HS-5 (cell line): ENCODE results near the gene HBZ.
"Not testable (repeated sequence)": the region's sequence is repeated elsewhere in the genome, so short reads cannot be mapped to it uniquely, and the experiment has no call there.

ENCODE experiments used
- DNase-seq: peaks from one replicate; pipeline ENCODE4 v3.0.0-alpha.2; 2012; ENCODE audit warnings: low read depth

HBZ gene

DNA sequence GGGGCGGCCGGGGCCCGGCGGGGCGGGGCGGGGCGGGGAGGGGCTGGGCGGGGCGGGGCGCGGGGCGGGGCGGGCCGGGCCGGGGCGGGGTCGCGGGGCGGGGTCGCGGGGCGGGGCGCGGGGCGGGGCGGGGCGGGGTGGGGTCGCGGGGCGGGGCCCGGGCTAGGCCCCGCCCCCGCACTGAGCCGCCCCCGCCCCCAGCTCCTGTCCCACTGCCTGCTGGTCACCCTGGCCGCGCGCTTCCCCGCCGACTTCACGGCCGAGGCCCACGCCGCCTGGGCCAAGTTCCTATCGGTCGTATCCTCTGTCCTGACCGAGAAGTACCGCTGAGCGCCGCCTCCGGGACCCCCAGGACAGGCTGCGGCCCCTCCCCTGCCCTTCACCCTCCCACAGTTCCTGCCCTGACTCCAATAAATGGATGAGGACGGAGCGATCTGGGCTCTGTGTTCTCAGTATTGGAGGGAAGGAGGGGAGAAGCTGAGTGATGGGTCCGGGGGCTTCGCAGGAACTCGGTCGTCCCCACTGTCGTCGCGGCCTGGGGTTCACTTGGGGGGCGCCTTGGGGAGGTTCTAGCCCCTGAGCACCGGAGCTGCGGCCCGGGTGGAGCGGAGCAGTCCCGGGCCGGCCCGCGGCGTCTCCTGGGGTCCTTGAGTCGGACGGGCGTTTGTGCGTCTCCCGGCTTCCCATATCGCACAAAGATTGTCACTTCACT is 12.5 kb downstream of the HBZ start:
- DNase-seq: no peak

DNA sequence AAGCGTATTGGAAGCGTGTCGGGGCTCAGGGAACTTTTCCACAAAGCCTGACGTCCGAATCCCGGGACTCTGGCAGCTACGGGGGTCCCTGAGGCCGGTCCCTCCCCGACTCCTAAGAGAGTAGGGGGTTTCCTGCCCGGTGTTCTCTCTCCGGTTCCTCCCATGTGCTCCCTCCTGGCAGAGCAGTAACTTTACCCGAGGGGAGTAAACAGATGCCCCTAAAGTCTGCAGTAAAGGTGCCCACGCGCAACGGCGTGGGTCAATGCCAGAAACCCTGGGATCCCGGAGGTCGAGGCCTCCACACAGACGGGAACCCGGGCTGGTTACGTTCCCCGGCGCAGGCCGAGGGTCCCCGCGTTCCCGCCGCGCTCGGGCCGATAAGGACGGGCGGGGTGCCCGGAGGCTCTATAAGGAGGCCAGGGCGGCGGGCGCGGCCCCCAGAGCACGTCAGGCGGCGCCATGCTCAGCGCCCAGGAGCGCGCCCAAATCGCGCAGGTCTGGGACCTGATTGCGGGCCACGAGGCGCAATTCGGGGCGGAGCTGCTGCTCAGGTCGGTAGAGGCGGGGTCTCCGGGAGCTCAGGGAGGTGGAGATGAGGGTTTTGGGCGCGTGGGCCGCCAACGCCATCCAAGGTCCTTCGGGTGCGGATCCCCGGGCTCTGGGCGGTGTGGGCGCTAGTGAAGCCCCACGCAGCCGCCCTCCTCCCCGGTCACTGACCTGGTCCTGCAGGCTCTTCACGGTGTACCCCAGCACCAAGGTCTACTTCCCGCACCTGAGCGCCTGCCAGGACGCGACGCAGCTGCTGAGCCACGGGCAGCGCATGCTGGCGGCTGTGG is 13.3 kb downstream of the HBZ start, which contains the start of gene HBM:
Gene HBM, plus strand, starts transcription at position 440 of the 836 bp plus-strand sequence. Its CDS starts 20 bp downstream, at position 460.
- no peak for DNase-seq

DNA sequence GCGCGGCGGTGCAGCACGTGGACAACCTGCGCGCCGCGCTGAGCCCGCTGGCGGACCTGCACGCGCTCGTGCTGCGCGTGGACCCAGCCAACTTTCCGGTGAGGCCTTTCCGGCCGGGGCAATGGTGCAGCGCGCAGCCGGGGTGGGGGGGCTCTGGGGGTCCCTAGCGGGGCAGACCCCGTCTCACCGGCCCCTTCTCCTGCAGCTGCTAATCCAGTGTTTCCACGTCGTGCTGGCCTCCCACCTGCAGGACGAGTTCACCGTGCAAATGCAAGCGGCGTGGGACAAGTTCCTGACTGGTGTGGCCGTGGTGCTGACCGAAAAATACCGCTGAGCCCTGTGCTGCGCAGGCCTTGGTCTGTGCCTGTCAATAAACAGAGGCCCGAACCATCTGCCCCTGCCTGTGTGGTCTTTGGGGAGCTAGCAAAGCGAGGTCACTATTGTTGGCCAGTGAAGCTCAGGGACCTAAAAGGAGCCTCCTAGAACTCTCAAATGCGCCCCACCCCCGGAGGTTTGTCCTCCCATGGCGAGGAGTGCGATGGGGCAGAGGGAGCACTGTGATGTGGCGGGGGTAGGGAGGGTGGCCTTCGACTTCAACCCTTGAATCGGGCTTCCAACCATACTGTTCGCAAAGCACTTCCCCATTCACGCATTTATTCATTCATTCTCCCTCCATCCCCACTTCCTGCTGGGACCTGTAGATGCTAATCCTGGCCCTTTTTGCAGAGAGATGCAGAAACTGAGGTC is 14.1 kb downstream of the HBZ start:
- no peak for DNase-seq

DNA sequence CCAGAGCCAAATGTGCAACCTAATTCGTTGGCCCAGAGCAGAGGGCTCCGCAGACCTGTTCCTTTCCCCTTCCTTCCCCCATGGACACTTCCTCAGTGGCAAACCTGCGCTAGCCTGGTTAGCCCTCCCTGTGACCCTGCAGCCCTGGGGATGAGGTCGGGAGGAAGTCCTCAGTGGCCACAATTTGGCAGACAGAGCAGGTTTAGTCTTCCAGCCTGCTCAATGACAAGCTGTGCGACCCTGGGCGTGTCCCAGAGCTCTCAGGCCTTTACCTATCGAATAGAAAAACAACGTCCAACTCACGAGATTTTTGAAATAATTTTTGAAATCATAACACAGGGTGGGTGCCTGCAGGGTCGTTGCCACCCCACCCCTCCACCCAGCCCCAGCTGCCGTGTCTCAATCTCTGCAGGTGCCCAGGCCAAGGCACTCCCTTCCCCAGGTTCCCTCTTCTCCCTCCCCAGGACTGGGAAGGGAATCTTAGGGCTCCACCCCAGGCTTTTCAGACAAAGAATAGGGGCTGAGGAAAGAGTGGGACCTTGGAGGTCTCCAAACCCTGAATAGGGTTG is 14.8 kb downstream of the HBZ start:
- no peak for DNase-seq

DNA sequence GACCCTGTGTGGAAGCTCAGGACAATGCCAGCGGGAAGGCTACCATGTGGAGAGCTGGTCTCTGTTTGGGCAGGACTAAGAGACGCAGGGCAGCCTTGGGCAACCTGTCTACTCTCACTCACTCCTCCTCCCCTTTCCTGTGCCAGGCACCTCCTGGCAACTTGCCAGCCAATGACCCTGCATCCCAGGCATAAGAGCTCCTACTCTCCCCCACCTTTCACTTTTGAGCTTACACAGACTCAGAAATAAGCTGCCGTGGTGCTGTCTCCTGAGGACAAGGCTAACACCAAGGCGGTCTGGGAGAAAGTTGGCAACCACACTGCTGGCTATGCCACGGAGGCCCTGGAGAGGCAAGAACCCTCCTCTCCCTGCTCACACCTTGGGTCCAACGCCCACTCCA is 16.0 kb downstream of the HBZ start:
- no peak for DNase-seq

DNA sequence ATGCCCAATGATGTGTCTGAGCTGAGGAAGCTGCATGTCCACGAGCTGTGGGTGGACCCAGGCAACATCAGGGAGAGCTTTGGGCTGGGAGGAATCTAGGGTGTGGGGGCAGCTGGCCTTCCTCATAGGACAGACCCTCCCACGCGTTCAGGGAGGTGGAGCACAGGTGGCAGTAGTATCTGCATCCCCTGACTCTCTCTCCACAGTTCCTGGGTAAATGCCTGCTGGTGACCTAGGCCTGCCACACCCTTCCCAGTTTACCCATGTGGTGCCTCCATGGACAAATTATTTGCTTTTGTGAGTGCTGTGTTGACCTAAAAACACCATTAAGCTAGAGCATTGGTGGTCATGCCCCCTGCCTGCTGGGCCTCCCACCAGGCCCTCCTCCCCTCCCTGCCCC is 16.6 kb downstream of the HBZ start:
- no peak for DNase-seq

DNA sequence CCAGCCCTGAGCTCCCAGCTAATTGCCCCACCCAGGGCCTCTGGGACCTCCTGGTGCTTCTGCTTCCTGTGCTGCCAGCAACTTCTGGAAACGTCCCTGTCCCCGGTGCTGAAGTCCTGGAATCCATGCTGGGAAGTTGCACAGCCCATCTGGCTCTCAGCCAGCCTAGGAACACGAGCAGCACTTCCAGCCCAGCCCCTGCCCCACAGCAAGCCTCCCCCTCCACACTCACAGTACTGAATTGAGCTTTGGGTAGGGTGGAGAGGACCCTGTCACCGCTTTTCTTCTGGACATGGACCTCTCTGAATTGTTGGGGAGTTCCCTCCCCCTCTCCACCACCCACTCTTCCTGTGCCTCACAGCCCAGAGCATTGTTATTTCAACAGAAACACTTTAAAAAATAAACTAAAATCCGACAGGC is 17.7 kb downstream of the HBZ start:
- not testable (repeated sequence) for DNase-seq

DNA sequence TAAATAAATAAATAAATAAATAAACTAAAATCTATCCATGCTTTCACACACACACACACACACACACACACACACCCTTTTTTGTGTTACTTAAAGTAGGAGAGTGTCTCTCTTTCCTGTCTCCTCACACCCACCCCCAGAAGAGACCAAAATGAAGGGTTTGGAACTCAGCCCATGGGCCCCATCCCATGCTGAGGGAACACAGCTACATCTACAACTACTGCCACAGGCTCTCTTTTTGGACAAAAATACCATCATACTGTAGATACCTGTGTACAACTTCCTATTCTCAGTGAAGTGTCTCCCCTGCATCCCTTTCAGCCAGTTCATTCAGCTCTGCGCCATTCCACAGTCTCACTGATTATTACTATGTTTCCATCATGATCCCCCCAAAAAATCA is 18.3 kb downstream of the HBZ start:
- DNase-seq: no peak

DNA sequence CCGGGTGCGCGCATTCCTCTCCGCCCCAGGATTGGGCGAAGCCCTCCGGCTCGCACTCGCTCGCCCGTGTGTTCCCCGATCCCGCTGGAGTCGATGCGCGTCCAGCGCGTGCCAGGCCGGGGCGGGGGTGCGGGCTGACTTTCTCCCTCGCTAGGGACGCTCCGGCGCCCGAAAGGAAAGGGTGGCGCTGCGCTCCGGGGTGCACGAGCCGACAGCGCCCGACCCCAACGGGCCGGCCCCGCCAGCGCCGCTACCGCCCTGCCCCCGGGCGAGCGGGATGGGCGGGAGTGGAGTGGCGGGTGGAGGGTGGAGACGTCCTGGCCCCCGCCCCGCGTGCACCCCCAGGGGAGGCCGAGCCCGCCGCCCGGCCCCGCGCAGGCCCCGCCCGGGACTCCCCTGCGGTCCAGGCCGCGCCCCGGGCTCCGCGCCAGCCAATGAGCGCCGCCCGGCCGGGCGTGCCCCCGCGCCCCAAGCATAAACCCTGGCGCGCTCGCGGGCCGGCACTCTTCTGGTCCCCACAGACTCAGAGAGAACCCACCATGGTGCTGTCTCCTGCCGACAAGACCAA is 20.0 kb downstream of the HBZ start, which contains the start of gene HBA2:
Gene HBA2, plus strand, starts transcription at position 503 of the 568 bp plus-strand sequence. Its CDS starts 37 bp downstream, at position 540.
- DNase-seq: not testable (repeated sequence)

DNA sequence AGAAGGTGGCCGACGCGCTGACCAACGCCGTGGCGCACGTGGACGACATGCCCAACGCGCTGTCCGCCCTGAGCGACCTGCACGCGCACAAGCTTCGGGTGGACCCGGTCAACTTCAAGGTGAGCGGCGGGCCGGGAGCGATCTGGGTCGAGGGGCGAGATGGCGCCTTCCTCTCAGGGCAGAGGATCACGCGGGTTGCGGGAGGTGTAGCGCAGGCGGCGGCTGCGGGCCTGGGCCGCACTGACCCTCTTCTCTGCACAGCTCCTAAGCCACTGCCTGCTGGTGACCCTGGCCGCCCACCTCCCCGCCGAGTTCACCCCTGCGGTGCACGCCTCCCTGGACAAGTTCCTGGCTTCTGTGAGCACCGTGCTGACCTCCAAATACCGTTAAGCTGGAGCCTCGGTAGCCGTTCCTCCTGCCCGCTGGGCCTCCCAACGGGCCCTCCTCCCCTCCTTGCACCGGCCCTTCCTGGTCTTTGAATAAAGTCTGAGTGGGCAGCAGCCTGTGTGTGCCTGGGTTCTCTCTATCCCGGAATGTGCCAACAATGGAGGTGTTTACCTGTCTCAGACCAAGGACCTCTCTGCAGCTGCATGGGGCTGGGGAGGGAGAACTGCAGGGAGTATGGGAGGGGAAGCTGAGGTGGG is 20.9 kb downstream of the HBZ start:
- DNase-seq: not testable (repeated sequence)

DNA sequence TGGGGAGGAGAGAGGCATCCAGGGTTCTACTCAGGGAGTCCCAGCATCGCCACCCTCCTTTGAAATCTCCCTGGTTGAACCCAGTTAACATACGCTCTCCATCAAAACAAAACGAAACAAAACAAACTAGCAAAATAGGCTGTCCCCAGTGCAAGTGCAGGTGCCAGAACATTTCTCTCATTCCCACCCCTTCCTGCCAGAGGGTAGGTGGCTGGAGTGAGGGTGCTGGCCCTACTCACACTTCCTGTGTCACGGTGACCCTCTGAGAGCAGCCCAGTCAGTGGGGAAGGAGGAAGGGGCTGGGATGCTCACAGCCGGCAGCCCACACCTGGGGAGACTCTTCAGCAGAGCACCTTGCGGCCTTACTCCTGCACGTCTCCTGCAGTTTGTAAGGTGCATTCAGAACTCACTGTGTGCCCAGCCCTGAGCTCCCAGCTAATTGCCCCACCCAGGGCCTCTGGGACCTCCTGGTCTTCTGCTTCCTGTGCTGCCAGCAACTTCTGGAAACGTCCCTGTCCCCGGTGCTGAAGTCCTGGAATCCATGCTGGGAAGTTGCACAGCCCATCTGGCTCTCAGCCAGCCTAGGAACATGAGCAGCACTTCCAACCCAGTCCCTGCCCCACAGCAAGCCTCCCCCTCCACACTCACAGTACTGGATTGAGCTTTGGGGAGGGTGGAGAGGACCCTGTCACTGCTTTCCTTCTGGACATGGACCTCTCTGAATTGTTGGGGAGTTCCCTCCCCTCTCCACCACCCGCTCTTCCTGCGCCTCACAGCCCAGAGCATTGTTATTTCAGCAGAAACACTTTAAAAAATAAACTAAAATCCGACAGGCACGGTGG is 21.7 kb downstream of the HBZ start:
- not testable (repeated sequence) for DNase-seq

DNA sequence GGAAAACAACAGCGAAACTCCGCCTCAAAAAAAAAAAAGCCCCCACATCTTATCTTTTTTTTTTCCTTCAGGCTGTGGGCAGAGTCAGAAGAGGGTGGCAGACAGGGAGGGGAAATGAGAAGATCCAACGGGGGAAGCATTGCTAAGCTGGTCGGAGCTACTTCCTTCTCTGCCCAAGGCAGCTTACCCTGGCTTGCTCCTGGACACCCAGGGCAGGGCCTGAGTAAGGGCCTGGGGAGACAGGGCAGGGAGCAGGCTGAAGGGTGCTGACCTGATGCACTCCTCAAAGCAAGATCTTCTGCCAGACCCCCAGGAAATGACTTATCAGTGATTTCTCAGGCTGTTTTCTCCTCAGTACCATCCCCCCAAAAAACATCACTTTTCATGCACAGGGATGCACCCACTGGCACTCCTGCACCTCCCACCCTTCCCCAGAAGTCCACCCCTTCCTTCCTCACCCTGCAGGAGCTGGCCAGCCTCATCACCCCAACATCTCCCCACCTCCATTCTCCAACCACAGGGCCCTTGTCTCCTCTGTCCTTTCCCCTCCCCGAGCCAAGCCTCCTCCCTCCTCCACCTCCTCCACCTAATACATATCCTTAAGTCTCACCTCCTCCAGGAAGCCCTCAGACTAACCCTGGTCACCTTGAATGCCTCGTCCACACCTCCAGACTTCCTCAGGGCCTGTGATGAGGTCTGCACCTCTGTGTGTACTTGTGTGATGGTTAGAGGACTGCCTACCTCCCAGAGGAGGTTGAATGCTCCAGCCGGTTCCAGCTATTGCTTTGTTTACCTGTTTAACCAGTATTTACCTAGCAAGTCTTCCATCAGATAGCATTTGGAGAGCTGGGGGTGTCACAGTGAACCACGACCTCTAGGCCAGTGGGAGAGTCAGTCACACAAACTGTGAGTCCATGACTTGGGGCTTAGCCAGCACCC is 22.8 kb downstream of the HBZ start:
- DNase-seq: no peak

DNA sequence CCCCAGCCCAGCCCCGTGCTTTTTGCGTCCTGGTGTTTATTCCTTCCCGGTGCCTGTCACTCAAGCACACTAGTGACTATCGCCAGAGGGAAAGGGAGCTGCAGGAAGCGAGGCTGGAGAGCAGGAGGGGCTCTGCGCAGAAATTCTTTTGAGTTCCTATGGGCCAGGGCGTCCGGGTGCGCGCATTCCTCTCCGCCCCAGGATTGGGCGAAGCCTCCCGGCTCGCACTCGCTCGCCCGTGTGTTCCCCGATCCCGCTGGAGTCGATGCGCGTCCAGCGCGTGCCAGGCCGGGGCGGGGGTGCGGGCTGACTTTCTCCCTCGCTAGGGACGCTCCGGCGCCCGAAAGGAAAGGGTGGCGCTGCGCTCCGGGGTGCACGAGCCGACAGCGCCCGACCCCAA is 23.6 kb downstream of the HBZ start:
- not testable (repeated sequence) for DNase-seq

DNA sequence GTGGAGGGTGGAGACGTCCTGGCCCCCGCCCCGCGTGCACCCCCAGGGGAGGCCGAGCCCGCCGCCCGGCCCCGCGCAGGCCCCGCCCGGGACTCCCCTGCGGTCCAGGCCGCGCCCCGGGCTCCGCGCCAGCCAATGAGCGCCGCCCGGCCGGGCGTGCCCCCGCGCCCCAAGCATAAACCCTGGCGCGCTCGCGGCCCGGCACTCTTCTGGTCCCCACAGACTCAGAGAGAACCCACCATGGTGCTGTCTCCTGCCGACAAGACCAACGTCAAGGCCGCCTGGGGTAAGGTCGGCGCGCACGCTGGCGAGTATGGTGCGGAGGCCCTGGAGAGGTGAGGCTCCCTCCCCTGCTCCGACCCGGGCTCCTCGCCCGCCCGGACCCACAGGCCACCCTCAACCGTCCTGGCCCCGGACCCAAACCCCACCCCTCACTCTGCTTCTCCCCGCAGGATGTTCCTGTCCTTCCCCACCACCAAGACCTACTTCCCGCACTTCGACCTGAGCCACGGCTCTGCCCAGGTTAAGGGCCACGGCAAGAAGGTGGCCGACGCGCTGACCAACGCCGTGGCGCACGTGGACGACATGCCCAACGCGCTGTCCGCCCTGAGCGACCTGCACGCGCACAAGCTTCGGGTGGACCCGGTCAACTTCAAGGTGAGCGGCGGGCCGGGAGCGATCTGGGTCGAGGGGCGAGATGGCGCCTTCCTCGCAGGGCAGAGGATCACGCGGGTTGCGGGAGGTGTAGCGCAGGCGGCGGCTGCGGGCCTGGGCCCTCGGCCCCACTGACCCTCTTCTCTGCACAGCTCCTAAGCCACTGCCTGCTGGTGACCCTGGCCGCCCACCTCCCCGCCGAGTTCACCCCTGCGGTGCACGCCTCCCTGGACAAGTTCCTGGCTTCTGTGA is 24.3 kb downstream of the HBZ start, which contains the start of gene HBA1:
Gene HBA1, plus strand, starts transcription at position 204 of the 906 bp plus-strand sequence. Its CDS starts 37 bp downstream, at position 241.
- DNase-seq: not testable (repeated sequence)

DNA sequence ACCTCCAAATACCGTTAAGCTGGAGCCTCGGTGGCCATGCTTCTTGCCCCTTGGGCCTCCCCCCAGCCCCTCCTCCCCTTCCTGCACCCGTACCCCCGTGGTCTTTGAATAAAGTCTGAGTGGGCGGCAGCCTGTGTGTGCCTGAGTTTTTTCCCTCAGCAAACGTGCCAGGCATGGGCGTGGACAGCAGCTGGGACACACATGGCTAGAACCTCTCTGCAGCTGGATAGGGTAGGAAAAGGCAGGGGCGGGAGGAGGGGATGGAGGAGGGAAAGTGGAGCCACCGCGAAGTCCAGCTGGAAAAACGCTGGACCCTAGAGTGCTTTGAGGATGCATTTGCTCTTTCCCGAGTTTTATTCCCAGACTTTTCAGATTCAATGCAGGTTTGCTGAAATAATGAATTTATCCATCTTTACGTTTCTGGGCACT is 25.0 kb downstream of the HBZ start:
- no peak for DNase-seq

DNA sequence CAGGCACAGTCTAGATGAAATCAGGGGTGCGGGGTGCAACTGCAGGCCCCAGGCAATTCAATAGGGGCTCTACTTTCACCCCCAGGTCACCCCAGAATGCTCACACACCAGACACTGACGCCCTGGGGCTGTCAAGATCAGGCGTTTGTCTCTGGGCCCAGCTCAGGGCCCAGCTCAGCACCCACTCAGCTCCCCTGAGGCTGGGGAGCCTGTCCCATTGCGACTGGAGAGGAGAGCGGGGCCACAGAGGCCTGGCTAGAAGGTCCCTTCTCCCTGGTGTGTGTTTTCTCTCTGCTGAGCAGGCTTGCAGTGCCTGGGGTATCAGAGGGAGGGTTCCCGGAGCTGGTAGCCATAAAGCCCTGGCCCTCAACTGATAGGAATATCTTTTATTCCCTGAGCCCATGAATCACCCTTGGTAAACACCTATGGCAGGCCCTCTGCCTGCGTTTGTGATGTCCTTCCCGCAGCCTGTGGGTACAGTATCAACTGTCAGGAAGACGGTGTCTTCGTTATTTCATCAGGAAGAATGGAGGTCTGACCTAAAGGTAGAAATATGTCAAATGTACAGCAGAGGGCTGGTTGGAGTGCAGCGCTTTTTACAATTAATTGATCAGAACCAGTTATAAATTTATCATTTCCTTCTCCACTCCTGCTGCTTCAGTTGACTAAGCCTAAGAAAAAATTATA is 25.7 kb downstream of the HBZ start:
- no peak for DNase-seq

DNA sequence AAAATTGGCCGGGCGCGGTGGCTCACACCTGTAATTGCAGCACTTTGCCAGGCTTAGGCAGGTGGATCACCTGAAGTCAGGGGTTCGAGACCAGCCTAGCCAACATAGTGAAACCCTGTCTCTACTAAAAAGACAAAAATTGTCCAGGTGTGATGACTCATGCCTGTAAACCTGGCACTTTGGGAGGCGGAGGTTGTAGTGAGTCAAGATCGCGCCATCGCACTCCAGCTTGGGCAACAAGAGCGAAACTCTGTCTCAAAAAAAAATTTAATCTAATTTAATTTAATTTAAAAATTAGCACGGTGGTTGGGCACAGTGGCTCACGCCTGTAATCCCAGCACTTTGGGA is 26.2 kb downstream of the HBZ start:
- no peak for DNase-seq
